Measurements from ENCODE around the gene SHISA6.

Gene SHISA6

GRCh38 chr17:11515901-11516300 lies 274.9 kb downstream of the SHISA6 start:
- DNase-seq (ENCODE audit: low read depth in 2 of 2): no peak

- DNase-seq (ENCODE audit: low read depth in 2 of 2): no peak
These were observed 294.2 kb downstream of the SHISA6 start for GRCh38 chr17:11535231-11535630.

GRCh38 chr17:11538366-11538765 lies 297.4 kb downstream of the SHISA6 start:
- no peak for DNase-seq (ENCODE audit: low read depth in 2 of 2)

DNA sequence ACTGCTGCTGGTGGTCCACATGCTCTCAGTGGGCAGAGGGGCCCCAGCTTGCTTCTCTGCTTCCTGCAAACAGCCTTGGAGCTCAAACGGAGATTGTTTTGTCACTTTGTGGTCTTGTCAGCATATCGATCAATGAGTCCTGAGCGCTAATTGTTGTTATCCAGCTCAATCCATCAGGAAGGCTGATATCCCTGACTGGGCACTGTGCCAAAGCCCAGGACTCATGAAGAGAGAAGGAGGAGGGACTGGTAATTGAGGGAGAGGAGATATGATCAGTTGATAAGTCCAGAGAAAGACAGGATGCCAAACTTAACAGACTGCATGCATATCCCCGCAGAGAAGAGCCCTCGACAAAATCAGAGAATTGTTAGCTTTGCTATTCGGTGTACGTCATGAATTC lies 298.6 kb downstream of the SHISA6 start:
- DNase-seq (ENCODE audit: low read depth in 2 of 2): no peak

- no peak for DNase-seq (ENCODE audit: low read depth in 2 of 2)
These were observed 304.0 kb downstream of the SHISA6 start for GRCh38 chr17:11545002-11545401.

DNA sequence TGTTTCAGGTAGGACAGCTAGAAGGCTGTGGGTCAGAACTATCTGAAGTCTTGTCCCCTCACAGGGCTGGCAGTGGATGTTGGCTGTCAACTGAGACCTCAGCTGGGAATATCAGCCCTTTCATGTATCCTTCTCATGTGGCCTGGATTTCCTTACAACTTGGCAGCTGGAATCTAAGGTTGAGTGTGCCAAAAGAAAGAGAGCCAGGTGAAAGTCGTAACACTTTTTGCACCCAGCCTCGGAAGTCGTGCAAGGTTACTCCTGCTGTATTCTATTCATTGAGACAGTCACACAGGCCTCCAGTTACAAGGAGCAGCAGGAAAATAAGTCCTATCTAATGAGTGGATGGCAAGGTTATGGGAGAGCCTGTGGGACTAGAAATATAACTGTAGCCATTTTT lies 304.7 kb downstream of the SHISA6 start:
- no peak for DNase-seq (ENCODE audit: low read depth in 2 of 2)

GRCh38 chr17:11547853-11548252 lies 306.8 kb downstream of the SHISA6 start:
- DNase-seq (ENCODE audit: low read depth in 2 of 2): no peak

- no peak for DNase-seq (ENCODE audit: low read depth in 2 of 2)
These were observed 307.4 kb downstream of the SHISA6 start for GRCh38 chr17:11548398-11548797.

- DNase-seq (ENCODE audit: low read depth in 2 of 2): no peak
These were observed 309.4 kb downstream of the SHISA6 start for GRCh38 chr17:11550431-11550830.

- no peak for DNase-seq (ENCODE audit: low read depth in 2 of 2)
These were observed 310.4 kb downstream of the SHISA6 start for GRCh38 chr17:11551442-11551841.

- DNase-seq (ENCODE audit: low read depth in 2 of 2): no peak
These were observed 312.1 kb downstream of the SHISA6 start for GRCh38 chr17:11553135-11553534.

GRCh38 chr17:11554042-11554441 lies 313.0 kb downstream of the SHISA6 start:
- DNase-seq (ENCODE audit: low read depth in 2 of 2): no peak

- DNase-seq (ENCODE audit: low read depth in 2 of 2): no peak
These were observed 313.5 kb downstream of the SHISA6 start for GRCh38 chr17:11554542-11554941.

- no peak for DNase-seq (ENCODE audit: low read depth in 2 of 2)
These were observed 314.5 kb downstream of the SHISA6 start for GRCh38 chr17:11555530-11555929.

- no peak for DNase-seq (ENCODE audit: low read depth in 2 of 2)
These were observed 316.9 kb downstream of the SHISA6 start for GRCh38 chr17:11557727-11558452.

- no peak for DNase-seq (ENCODE audit: low read depth in 2 of 2)
These were observed 317.7 kb downstream of the SHISA6 start for GRCh38 chr17:11558681-11559234.

DNA sequence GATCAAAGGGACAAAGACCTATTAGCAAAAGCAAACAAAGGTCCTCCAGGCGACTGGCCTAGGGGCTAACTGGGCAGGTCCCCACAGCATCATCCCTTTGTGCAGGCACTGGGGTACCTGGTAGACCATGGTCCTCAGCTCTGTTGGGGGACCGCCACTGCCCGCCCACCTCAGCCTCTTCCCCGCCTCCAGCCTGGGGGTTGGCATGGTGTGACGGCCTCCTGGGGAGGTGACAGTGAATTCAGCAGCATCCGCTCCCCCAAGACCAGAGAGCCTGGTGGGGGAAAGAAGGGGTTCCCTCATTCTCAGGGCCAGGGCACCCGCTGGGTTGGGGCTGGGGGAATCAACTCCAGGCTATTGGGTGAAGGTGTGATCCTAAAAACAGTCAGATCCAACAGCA lies 318.6 kb downstream of the SHISA6 start:
- no peak for DNase-seq (ENCODE audit: low read depth in 2 of 2)

DNA sequence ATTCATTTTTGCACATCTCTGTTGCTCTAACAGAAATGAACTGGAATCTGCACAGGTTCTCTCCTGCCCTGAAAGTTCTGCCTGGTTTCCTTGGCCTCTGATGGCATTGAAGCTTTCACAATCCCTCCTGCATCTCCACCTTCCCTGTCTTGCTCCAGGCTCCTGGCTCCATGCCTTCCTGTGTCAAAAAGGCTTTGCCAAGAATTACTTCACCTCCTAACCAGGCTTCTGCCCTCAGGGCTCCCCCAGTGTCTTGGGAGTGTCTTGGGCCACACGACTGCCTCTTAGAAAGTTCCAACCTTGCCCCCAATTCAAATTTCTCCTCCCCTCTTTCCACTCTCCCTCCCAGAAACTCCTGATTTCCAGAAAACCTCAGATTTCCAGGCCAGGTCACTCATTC lies 320.3 kb downstream of the SHISA6 start:
- no peak for DNase-seq (ENCODE audit: low read depth in 2 of 2)

GRCh38 chr17:11561702-11562101 lies 320.7 kb downstream of the SHISA6 start:
- DNase-seq (ENCODE audit: low read depth in 2 of 2): no peak

DNA sequence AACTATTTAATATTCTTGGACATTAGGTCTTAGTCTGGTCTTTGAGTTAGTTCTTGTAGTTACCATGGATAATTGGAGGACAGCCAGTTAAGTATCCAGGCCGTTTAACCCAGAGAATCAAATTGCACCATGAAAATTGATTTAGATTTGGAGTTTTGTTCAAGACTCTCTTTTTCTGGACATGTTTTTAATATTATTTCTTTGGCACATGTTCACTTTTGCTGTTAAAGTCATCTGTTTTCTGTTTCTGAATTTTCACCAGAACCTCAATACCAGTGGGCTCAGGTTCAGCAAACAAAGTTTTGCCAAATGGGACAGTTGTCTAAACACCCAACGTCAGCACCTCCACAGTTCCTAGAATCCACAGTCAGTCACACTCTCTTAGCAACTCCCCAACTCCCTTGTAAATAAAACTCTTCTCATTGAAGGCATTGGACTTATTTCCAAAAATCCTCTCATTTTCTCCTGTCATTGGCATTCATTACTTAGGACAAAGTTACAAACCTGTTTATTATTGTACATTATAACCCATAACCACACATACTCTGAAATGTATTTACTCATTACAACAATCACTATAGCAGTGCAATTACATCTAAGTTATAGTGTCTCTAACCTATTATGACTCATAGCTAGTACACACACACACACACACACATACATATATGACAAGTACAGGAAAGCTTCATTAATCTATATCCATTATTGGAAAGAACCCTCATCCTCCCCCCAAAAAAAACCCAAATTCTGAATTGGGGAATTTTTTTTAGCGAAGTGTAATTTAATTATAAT lies 323.8 kb downstream of the SHISA6 start:
- DNase-seq (ENCODE audit: low read depth in 2 of 2): no peak

- no peak for DNase-seq (ENCODE audit: low read depth in 2 of 2)
These were observed 324.6 kb downstream of the SHISA6 start for GRCh38 chr17:11565591-11565990.

DNA sequence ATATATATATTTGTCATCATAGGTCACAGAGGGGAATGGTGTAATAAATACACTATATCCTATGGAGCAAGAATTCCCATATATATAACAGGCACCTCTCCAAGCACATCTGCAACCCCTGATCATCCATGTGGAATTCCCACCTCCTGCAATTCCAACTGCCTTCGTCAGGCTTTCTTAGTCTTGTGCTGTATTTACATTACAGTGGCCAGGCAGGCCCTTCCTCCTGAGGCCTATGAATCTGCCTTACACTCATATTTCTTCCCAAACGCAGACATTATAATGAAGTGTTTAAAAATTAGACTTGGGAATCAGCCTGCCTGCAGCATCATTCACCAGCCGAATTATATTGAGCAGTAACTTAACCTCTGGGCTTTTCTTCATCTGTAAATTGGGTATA lies 338.0 kb downstream of the SHISA6 start:
- DNase-seq (ENCODE audit: low read depth in 2 of 2): no peak

DNA sequence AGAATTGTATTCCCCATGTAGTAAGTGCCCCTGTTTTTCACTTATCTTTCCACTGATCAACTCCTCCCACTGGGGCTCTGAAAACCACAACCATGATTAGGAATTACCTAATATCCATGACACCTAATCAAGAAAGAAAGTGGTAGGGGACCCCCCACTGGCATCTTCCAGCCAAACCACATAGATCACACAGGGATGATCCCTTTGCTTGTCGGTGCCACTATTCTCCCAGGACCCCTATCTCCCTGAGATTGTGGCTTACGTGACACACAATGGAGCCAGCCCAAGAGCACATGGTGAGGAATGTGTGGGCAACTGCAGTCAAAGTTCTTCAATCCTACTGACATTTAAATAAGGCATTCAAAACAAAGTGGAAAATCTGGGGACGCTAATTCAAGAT lies 339.7 kb downstream of the SHISA6 start:
- no peak for DNase-seq (ENCODE audit: low read depth in 2 of 2)
